HG02610 (cell line): ENCODE data around the gene DTNBP1.
A peak's percentile ranks its signal among the peaks of the same experiment; 100 is the strongest.
"Not testable (repeated sequence)": the region's sequence is repeated elsewhere in the genome, so short reads cannot be mapped to it uniquely, and the experiment has no call there.

ENCODE experiments used
- ATAC-seq: cut with Tn5 transposase; IDR thresholded peaks from one replicate; pipeline ENCODE4 v1.9.1; 2021; ENCODE audit warnings: mild to moderate bottlenecking, moderate library complexity; ENCODE audit not compliant: unreplicated experiment

The DTNBP1 gene

GRCh38 chr6:15562977-15563376 lies 99.9 kb downstream of the DTNBP1 start:
- ATAC-seq: no peak

- no peak for ATAC-seq
Observed at GRCh38 chr6:15561447-15562199, 101.2 kb downstream of the DTNBP1 start.

GRCh38 chr6:15560713-15561112 lies 102.1 kb downstream of the DTNBP1 start:
- no peak for ATAC-seq

GRCh38 chr6:15557174-15557573 lies 105.7 kb downstream of the DTNBP1 start:
- no peak for ATAC-seq

GRCh38 chr6:15556711-15557110 lies 106.1 kb downstream of the DTNBP1 start:
- ATAC-seq: no peak

- ATAC-seq: no peak
Observed at GRCh38 chr6:15555101-15556038, 107.5 kb downstream of the DTNBP1 start.

- ATAC-seq: no peak
Observed at GRCh38 chr6:15554728-15555100, 108.1 kb downstream of the DTNBP1 start.

GRCh38 chr6:15553736-15554294 lies 109.0 kb downstream of the DTNBP1 start:
- no peak for ATAC-seq

- no peak for ATAC-seq
Observed at GRCh38 chr6:15553031-15553430, 109.8 kb downstream of the DTNBP1 start.

- peak; percentile 48 for ATAC-seq
Observed at GRCh38 chr6:15551798-15552197, 111.0 kb downstream of the DTNBP1 start.

- ATAC-seq: no peak
Observed at GRCh38 chr6:15551262-15551661, 111.6 kb downstream of the DTNBP1 start.

GRCh38 chr6:15550546-15551123 lies 112.2 kb downstream of the DTNBP1 start:
- ATAC-seq: no peak

- ATAC-seq: no peak
Observed at GRCh38 chr6:15549371-15549770, 113.5 kb downstream of the DTNBP1 start.

- no peak for ATAC-seq
Observed at GRCh38 chr6:15547400-15547799, 115.4 kb downstream of the DTNBP1 start.

GRCh38 chr6:15546591-15546990 lies 116.2 kb downstream of the DTNBP1 start:
- ATAC-seq: no peak

GRCh38 chr6:15544321-15544900 lies 118.4 kb downstream of the DTNBP1 start:
- ATAC-seq: no peak

GRCh38 chr6:15543332-15543917 lies 119.4 kb downstream of the DTNBP1 start:
- not testable (repeated sequence) for ATAC-seq

GRCh38 chr6:15539722-15540270 lies 123.0 kb downstream of the DTNBP1 start:
- no peak for ATAC-seq

GRCh38 chr6:15538766-15539495 lies 123.9 kb downstream of the DTNBP1 start:
- no peak for ATAC-seq

- no peak for ATAC-seq
Observed at GRCh38 chr6:15538106-15538505, 124.7 kb downstream of the DTNBP1 start.
